Thoracic aorta (tissue), 2 donors: ENCODE results near the gene CNTNAP2. TPM values are rescaled to one million over a fixed set of nuclear protein-coding genes. Genes with fewer than 3 reads are reported as not detected.

ENCODE experiments used
- ATAC-seq: fragments of 150-250 bp; one replicate; pipeline ENCODE4 v1.8.0; 2017; ENCODE audit warnings: low read depth; ENCODE audit not compliant: insufficient number of reproducible peaks, low FRiP score
- DNase-seq: peaks from one replicate; pipeline ENCODE4 v3.0.0-alpha.2; 2020; ENCODE audit warnings: low spot score
- H3K27ac ChIP-seq, 2 donors: fragments of 200-600 bp; sonication (generic); 1 replicate in 1 of 2; 2 replicates in 1 of 2; pipeline ENCODE4 v1.5.1; 2016; ENCODE audit warnings: mild to moderate bottlenecking in 2 of 2, moderate library complexity in 2 of 2
- H3K27me3 ChIP-seq: fragments of 200-600 bp; sonication (generic); replicated peaks from 2 replicates; pipeline ENCODE4 v1.6.0; 2016; ENCODE audit warnings: mild to moderate bottlenecking; ENCODE audit not compliant: insufficient read depth
- H3K36me3 ChIP-seq: fragments of 200-600 bp; sonication (generic); one replicate; pipeline ENCODE4 v1.5.1; 2016
- H3K4me1 ChIP-seq, 2 donors: fragments of 200-600 bp; sonication (generic); 1 replicate in 1 of 2; 2 replicates in 1 of 2; pipeline versions ENCODE4 v1.5.1 to v1.6.0; 2016; ENCODE audit warnings: low read depth in 2 of 2, mild to moderate bottlenecking in 1 of 2; ENCODE audit not compliant: control insufficient read depth in 1 of 2
- H3K4me3 ChIP-seq: fragments of 200-600 bp; sonication (generic); 2 replicates; pipeline ENCODE4 v1.5.1; 2016; ENCODE audit warnings: mild to moderate bottlenecking
- H3K9me3 ChIP-seq: fragments of 200-600 bp; sonication (generic); 2 replicates; pipeline ENCODE4 v1.5.1; 2016
- CTCF ChIP-seq: fragments of 200-600 bp; sonication (generic); IDR thresholded peaks from one replicate; pipeline ENCODE4 v1.5.1; 2019; ENCODE audit warnings: antibody characterized with exemption
- total RNA-seq, 2 donors: library from RNA; depleted of rRNA; stranded (reverse); fragments of >200 nt; gene quantifications; one replicate each; pipeline versions ENCODE4 v1.1.0 to v1.2.3, GENCODE V29; 2016

Gene CNTNAP2
- total RNA-seq, 2 donors from 2014 or later: not detected

DNA sequence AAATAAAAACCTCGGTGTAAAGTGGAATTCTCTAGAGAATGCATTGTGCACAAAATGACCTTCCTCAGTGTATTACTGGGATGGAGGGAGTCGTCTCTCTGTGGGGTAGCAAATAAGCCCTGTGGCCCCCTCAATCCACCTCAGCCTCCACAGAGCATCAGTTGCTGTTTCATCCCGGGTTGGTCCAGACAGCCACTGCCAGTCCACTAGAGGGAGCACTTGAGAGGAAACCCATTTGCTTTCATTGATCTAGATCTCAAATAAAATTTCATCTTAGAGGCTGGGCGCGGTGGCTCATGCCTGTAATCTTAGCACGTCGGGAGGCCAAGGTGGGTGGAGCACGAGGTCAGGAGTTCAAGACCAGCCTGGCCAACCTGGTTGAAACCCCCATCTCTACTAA lies 1128.7 kb downstream of the CNTNAP2 start:
- Histone ChIP-seq H3K4me3 (no peak overlapping the region), H3K27me3 (no peaks in the 10 kb centered on the region), H3K36me3 (no peaks in the 10 kb centered on the region), H3K27ac (no peak overlapping the region), H3K9me3 (no peaks in the 10 kb centered on the region), H3K4me1 (no peaks in the 10 kb centered on the region)
- DNase-seq (no peak), ATAC-seq (no peak)
- peak; percentile 19 for TF ChIP-seq CTCF

GRCh38 chr7:147249956-147250355 lies 1133.4 kb downstream of the CNTNAP2 start:
- ATAC-seq: no peak
- Histone ChIP-seq H3K36me3 (no peaks in the 10 kb centered on the region), H3K27ac (no peak overlapping the region), H3K4me1 (no peaks in the 10 kb centered on the region), H3K27me3 (no peaks in the 10 kb centered on the region), H3K4me3 (no peak overlapping the region), H3K9me3 (no peaks in the 10 kb centered on the region)
- DNase-seq: no peak
- no peak for TF ChIP-seq CTCF

DNA sequence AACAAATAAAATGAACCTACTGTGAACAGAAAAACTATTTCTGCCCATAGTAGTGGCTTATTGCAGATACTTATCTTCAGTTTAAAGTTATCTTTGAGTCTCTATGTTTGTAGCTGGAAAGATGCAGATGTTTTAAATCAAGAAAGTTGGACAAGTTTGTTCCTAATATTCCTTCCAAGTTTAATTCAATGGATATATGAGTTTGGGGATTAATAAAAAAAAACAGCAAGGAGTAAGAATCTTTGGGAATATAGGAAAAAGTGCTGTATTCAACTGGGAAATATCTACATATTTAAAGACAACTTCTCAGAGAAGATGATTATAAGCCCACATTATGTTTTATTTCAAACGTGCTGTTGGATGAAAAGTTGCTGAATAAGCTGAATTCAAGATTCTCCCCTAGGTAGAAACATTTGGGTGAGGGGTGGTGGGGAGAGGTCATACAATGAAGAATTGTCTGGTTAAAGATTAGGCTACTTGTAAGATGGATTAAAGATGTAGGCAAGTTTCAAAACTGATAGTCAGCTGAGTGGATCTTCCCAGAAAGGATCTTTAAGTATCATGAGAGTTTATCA lies 1135.2 kb downstream of the CNTNAP2 start:
- no peak for ATAC-seq
- Histone ChIP-seq H3K36me3 (no peaks in the 10 kb centered on the region), H3K4me1 (no peaks in the 10 kb centered on the region), H3K27ac (no peak overlapping the region), H3K4me3 (no peak overlapping the region), H3K9me3 (no peaks in the 10 kb centered on the region), H3K27me3 (no peaks in the 10 kb centered on the region)
- DNase-seq: no peak
- no peak for TF ChIP-seq CTCF

DNA sequence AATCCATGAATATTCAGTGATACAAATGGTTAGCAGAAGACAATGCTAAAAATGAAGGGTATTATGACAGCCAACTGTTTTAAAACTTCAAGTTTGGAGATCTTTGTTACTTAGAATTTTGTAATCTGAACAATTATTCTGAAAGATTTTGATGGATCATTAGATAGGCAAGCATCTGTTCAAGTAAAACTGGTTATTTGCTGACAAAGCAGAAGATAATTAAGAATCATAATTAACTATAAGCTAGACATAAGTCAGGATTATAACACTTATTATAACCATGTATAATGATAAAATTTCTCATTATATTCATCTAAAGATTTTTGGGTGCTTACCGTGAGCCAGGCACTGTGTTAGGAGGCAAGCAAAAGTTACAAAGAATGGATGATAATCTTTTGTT lies 1145.1 kb downstream of the CNTNAP2 start:
- ATAC-seq (no peak), DNase-seq (no peak)
- no peak overlapping the region for H3K27ac ChIP-seq
- H3K36me3 ChIP-seq: no peaks in the 10 kb centered on the region
- no peaks in the 10 kb centered on the region for H3K4me1 ChIP-seq
- no peak for TF ChIP-seq CTCF
- no peaks in the 10 kb centered on the region for H3K9me3 ChIP-seq
- H3K27me3 ChIP-seq: no peaks in the 10 kb centered on the region
- no peak overlapping the region for H3K4me3 ChIP-seq

DNA sequence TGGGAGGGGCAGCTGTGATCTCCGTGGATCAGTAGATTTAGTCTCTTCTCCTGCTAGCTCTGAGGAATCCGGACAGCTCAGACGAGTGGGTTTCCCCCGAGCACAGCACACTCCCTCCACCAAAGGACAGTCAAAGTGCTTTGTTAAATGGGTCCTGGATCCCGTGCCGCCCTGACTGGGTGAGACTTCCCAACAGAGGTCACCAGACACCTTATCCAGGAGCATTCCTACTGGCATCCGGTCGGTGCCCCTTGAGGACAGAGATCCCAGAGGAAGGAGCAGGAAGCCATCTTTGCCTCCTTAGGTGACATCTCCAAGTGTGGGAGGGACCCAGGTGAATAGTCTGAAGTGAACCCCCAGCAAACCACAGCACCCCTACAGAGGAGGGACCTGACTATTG lies 1148.9 kb downstream of the CNTNAP2 start:
- H3K9me3 ChIP-seq: no peaks in the 10 kb centered on the region
- H3K27ac ChIP-seq: no peak overlapping the region
- no peaks in the 10 kb centered on the region for H3K36me3 ChIP-seq
- H3K4me1 ChIP-seq: no peaks in the 10 kb centered on the region
- H3K4me3 ChIP-seq: no peak overlapping the region
- TF ChIP-seq CTCF: no peak
- no peaks in the 10 kb centered on the region for H3K27me3 ChIP-seq
- ATAC-seq (no peak), DNase-seq (no peak)
